ENCODE measurements around the gene ROR1. TPM values are rescaled to one million over a fixed set of nuclear protein-coding genes. Genes with fewer than 3 reads are reported as not detected.

ROR1 gene
- total and polyA plus RNA-seq, 10 of the 15 experiments (the other 5 are each of a cell fraction or from before 2014, with no cell fraction given) = 0.02 to 0.08 (median 0.05) TPM; not detected in 6

GRCh38 chr1:63770381-63770780, 3.4 kb upstream of the ROR1 start:
- WGBS (ENCODE audit: insufficient coverage, insufficient replicate concordance, low lambda C conversion rate, missing lambda C conversion rate) = 0% methylated on average over 1 of the region's 1 CpG
- H3K27ac ChIP-seq (ENCODE audit: control insufficient read depth, insufficient read depth) = no peak overlapping the region
- H3K4me3 ChIP-seq = no peak overlapping the region
- peaks cover 5 to 11% of the 10 kb centered on the region in 2 experiments for H3K27me3 ChIP-seq (replicated peaks in 1 of 2; ENCODE audit: control insufficient read depth in 2 of 2, insufficient read depth in 2 of 2, low read length in 1 of 2)
- ChIA-PET SMC1A (ENCODE audit: uncharacterized antibody, unreplicated experiment) (no interaction called here), CTCF (interaction anchor here (1.2 kb wide), 1 partner anchor 79 kb away, joined by 3 read pairs; no protein-coding TSS in a partner anchor), RAD21 (ENCODE audit: unreplicated experiment) (no interaction called here), POLR2A (no interaction called here)
- in situ Hi-C loops (cut with MboI) (no loop called here), intact Hi-C loops (cut with micrococcal nuclease; ENCODE audit: unreplicated experiment) (no loop called here)
- no peaks in the 10 kb centered on the region for H3K79me2 ChIP-seq (ENCODE audit: control insufficient read depth, insufficient read depth, low read length)
- DNase-seq (ENCODE audit: low read depth, low spot score) (no peak), FAIRE-seq (no peak), ATAC-seq (no peak)
- H4K20me1 ChIP-seq (ENCODE audit: control insufficient read depth, insufficient read depth) = no peaks in the 10 kb centered on the region
- no peak overlapping the region for H3K9ac ChIP-seq (ENCODE audit: control insufficient read depth, insufficient read depth, low read length)
- H3K4me1 ChIP-seq (ENCODE audit: control insufficient read depth, insufficient read depth, low read length) = no peaks in the 10 kb centered on the region
- no peaks in the 10 kb centered on the region for H3K36me3 ChIP-seq (ENCODE audit: control insufficient read depth in 2 of 2, insufficient read depth in 2 of 2, low read length in 1 of 2)
- no peaks in the 10 kb centered on the region for H3K9me3 ChIP-seq (replicated peaks; ENCODE audit: control insufficient read depth, insufficient read depth, low read length)
- H3K4me2 ChIP-seq (ENCODE audit: control insufficient read depth, insufficient read depth) = no peak overlapping the region
- no peak overlapping the region for H2AFZ ChIP-seq (ENCODE audit: control insufficient read depth, low read depth, low read length)
- no TSS peak for BruUV-seq (replicated peaks)
- TF ChIP-seq REST (IDR thresholded peaks at IDR 0.05; ENCODE audit: low read depth, low read length) (no peak), FOS (IDR thresholded peaks at IDR 0.05; ENCODE audit: borderline replicate concordance, extremely low read depth, insufficient read length) (no peak), RELB (IDR thresholded peaks at IDR 0.05; ENCODE audit: low read depth) (no peak), NBN (IDR thresholded peaks at IDR 0.05) (no peak), USF1 (IDR thresholded peaks at IDR 0.05; ENCODE audit: borderline replicate concordance, extremely low read length, insufficient read depth, low read depth, low read length) (no peak), RAD21 (IDR thresholded peaks at IDR 0.05; ENCODE audit: insufficient read depth, low read depth, low read length) (no peak)
- TF ChIP-seq, protein P1, sequence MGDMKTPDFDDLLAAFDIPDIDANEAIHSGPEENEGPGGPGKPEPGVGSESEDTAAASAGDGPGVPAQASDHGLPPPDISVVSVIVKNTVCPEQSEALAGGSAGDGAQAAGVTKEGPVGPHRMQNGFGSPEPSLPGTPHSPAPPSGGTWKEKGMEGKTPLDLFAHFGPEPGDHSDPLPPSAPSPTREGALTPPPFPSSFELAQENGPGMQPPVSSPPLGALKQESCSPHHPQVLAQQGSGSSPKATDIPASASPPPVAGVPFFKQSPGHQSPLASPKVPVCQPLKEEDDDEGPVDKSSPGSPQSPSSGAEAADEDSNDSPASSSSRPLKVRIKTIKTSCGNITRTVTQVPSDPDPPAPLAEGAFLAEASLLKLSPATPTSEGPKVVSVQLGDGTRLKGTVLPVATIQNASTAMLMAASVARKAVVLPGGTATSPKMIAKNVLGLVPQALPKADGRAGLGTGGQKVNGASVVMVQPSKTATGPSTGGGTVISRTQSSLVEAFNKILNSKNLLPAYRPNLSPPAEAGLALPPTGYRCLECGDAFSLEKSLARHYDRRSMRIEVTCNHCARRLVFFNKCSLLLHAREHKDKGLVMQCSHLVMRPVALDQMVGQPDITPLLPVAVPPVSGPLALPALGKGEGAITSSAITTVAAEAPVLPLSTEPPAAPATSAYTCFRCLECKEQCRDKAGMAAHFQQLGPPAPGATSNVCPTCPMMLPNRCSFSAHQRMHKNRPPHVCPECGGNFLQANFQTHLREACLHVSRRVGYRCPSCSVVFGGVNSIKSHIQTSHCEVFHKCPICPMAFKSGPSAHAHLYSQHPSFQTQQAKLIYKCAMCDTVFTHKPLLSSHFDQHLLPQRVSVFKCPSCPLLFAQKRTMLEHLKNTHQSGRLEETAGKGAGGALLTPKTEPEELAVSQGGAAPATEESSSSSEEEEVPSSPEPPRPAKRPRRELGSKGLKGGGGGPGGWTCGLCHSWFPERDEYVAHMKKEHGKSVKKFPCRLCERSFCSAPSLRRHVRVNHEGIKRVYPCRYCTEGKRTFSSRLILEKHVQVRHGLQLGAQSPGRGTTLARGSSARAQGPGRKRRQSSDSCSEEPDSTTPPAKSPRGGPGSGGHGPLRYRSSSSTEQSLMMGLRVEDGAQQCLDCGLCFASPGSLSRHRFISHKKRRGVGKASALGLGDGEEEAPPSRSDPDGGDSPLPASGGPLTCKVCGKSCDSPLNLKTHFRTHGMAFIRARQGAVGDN (IDR thresholded peaks at IDR 0.05) = no peak
- TF ChIP-seq, protein P2, sequence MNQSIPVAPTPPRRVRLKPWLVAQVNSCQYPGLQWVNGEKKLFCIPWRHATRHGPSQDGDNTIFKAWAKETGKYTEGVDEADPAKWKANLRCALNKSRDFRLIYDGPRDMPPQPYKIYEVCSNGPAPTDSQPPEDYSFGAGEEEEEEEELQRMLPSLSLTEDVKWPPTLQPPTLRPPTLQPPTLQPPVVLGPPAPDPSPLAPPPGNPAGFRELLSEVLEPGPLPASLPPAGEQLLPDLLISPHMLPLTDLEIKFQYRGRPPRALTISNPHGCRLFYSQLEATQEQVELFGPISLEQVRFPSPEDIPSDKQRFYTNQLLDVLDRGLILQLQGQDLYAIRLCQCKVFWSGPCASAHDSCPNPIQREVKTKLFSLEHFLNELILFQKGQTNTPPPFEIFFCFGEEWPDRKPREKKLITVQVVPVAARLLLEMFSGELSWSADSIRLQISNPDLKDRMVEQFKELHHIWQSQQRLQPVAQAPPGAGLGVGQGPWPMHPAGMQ (IDR thresholded peaks at IDR 0.05; ENCODE audit: borderline replicate concordance) = no peak
- TF ChIP-seq, protein P3, sequence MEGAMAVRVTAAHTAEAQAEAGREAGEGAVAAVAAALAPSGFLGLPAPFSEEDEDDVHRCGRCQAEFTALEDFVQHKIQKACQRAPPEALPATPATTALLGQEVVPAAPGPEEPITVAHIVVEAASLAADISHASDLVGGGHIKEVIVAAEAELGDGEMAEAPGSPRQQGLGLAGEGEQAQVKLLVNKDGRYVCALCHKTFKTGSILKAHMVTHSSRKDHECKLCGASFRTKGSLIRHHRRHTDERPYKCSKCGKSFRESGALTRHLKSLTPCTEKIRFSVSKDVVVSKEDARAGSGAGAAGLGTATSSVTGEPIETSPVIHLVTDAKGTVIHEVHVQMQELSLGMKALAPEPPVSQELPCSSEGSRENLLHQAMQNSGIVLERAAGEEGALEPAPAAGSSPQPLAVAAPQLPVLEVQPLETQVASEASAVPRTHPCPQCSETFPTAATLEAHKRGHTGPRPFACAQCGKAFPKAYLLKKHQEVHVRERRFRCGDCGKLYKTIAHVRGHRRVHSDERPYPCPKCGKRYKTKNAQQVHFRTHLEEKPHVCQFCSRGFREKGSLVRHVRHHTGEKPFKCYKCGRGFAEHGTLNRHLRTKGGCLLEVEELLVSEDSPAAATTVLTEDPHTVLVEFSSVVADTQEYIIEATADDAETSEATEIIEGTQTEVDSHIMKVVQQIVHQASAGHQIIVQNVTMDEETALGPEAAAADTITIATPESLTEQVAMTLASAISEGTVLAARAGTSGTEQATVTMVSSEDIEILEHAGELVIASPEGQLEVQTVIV (IDR thresholded peaks at IDR 0.05; ENCODE audit: borderline replicate concordance, partially characterized antibody) = no peak
